GM23338 (cell line): ENCODE data around the gene KHSRP. TPM values are rescaled to one million over a fixed set of nuclear protein-coding genes. Genes with fewer than 3 reads are reported as not detected.

Experiments
- ATAC-seq: fragments of 200-7000 bp; cut with Tn5 transposase; 3 replicates; pipeline ENCODE4 v1.9.1; 2020
- DNase-seq: peaks from one replicate; pipeline ENCODE4 v3.0.0-alpha.2; 2015; ENCODE audit warnings: low spot score
- H2AFZ ChIP-seq: fragments of 200-600 bp; sonication (generic); 2 replicates; pipeline ENCODE4 v1.8.0; 2016; ENCODE audit warnings: antibody characterized with exemption, mild to moderate bottlenecking, moderate library complexity
- H3F3A ChIP-seq: fragments of 200-600 bp; sonication (generic); replicated peaks from 2 replicates; pipeline ENCODE4 v1.8.0; 2017; ENCODE audit warnings: antibody characterized with exemption, mixed run types, low read depth
- H3K27ac ChIP-seq: fragments of 200-600 bp; sonication (generic); 2 replicates; pipeline ENCODE4 v1.6.1; 2016; ENCODE audit warnings: low read depth
- H3K27me3 ChIP-seq: fragments of 200-600 bp; sonication (generic); 2 replicates; pipeline ENCODE4 v1.8.0; 2016; ENCODE audit warnings: mild to moderate bottlenecking, mixed run types, moderate library complexity; ENCODE audit not compliant: insufficient read depth
- H3K36me3 ChIP-seq: fragments of 200-600 bp; sonication (generic); 2 replicates; pipeline ENCODE4 v1.8.0; 2016; ENCODE audit warnings: mild to moderate bottlenecking; ENCODE audit not compliant: insufficient read depth
- H3K4me1 ChIP-seq: fragments of 200-600 bp; sonication (generic); 2 replicates; pipeline ENCODE4 v1.8.0; 2016; ENCODE audit warnings: mild to moderate bottlenecking, moderate library complexity; ENCODE audit not compliant: insufficient read depth
- H3K4me2 ChIP-seq: fragments of 200-600 bp; sonication (generic); 2 replicates; pipeline ENCODE4 v1.7.1; 2017; ENCODE audit warnings: mixed run types
- H3K4me3 ChIP-seq: fragments of 200-600 bp; sonication (generic); 2 replicates; pipeline ENCODE4 v1.6.1; 2016; ENCODE audit warnings: mixed run types
- H3K79me2 ChIP-seq: fragments of 200-600 bp; sonication (generic); replicated peaks from 2 replicates; pipeline ENCODE4 v1.8.0; 2017; ENCODE audit warnings: mild to moderate bottlenecking; ENCODE audit not compliant: insufficient read depth
- H3K9me2 ChIP-seq: fragments of 200-600 bp; sonication (generic); 2 replicates; pipeline ENCODE4 v1.8.0; 2017; ENCODE audit not compliant: insufficient read depth
- H4K20me1 ChIP-seq: fragments of 200-600 bp; sonication (generic); replicated peaks from 2 replicates; pipeline ENCODE4 v1.8.0; 2017; ENCODE audit warnings: mild to moderate bottlenecking; ENCODE audit not compliant: insufficient read depth
- H3K27ac Mint-ChIP-seq: 2 replicates; pipeline ENCODE4 v1.8.0; 2020; ENCODE audit warnings: inconsistent platforms, mild to moderate bottlenecking, moderate library complexity, mixed read lengths
- H3K27me3 Mint-ChIP-seq: 3 replicates; pipeline ENCODE4 v1.8.0; 2022; ENCODE audit warnings: low read depth, mild to moderate bottlenecking, moderate library complexity, mixed read lengths, inconsistent platforms; ENCODE audit not compliant: insufficient read depth, poor library complexity
- H3K36me3 Mint-ChIP-seq: 3 replicates; pipeline ENCODE4 v1.8.0; 2021; ENCODE audit warnings: low read depth, mild to moderate bottlenecking, inconsistent platforms, moderate library complexity, mixed read lengths
- H3K4me1 Mint-ChIP-seq: 3 replicates; pipeline ENCODE4 v1.8.0; 2020; ENCODE audit warnings: mild to moderate bottlenecking, inconsistent platforms, mixed read lengths
- H3K4me3 Mint-ChIP-seq: 3 replicates; pipeline ENCODE4 v1.8.0; 2021; ENCODE audit warnings: moderate library complexity, mild to moderate bottlenecking, inconsistent platforms, mixed read lengths
- H3K9me3 Mint-ChIP-seq: 3 replicates; pipeline ENCODE4 v1.8.0; 2020; ENCODE audit warnings: moderate library complexity, mild to moderate bottlenecking, inconsistent platforms, mixed read lengths
- CTCF ChIP-seq, 2 experiments: fragments of 200-600 bp in 1 of 2; sonication (generic) in 1 of 2; conservative IDR thresholded peaks; 2 replicates each; pipeline versions ENCODE4 v1.5.1 to v1.6.1; 2016 to 2017; ENCODE audit warnings: antibody characterized with exemption in 2 of 2, low read depth in 2 of 2, mild to moderate bottlenecking in 2 of 2, moderate library complexity in 1 of 2
- NANOG ChIP-seq: IDR thresholded peaks from 2 replicates; pipeline ENCODE4 v1.6.1; 2016; ENCODE audit warnings: antibody characterized with exemption, borderline replicate concordance
- STAT1 ChIP-seq: IDR thresholded peaks from one replicate; pipeline ENCODE4 v1.6.1; 2016; ENCODE audit warnings: antibody characterized with exemption; ENCODE audit not compliant: unreplicated experiment
- ZNF331 ChIP-seq: fragments of 250-450 bp; sonication (Bioruptor Pico); IDR thresholded peaks from 2 replicates; pipeline ENCODE4 v1.5.0; 2020; ENCODE audit warnings: low read depth, mild to moderate bottlenecking, moderate library complexity
- polyA plus RNA-seq: library from polyadenylated mRNA; unstranded; fragments of >200 nt; fragmentation: Nextera tagmentation; extraction: Ambion mirVana; gene quantifications from 2 replicates; pipeline ENCODE4 v1.2.1, GENCODE V29; 2016
- total RNA-seq: library from RNA; depleted of rRNA; stranded (reverse); fragments of >200 nt; shearing (Covaris generic); gene quantifications from 2 replicates; pipeline ENCODE4 v1.2.3, GENCODE V29; 2014
- TF ChIP-seq, protein P1 (sequence below): IDR thresholded peaks from 2 replicates; pipeline ENCODE4 v1.6.1; 2016; ENCODE audit warnings: antibody characterized with exemption
- TF ChIP-seq, protein P2 (sequence below): fragments of 250-450 bp; sonication (Bioruptor Pico); IDR thresholded peaks from 2 replicates; pipeline ENCODE4 v1.5.0; 2020; ENCODE audit warnings: mild to moderate bottlenecking, moderate library complexity
- TF ChIP-seq, protein P3 (sequence below): IDR thresholded peaks from one replicate; pipeline ENCODE4 v1.6.1; 2018; ENCODE audit warnings: antibody characterized with exemption; ENCODE audit not compliant: unreplicated experiment

Gene KHSRP
- total and polyA plus RNA-seq, 2 experiments from 2014 or later, result 129 to 359 TPM

DNA sequence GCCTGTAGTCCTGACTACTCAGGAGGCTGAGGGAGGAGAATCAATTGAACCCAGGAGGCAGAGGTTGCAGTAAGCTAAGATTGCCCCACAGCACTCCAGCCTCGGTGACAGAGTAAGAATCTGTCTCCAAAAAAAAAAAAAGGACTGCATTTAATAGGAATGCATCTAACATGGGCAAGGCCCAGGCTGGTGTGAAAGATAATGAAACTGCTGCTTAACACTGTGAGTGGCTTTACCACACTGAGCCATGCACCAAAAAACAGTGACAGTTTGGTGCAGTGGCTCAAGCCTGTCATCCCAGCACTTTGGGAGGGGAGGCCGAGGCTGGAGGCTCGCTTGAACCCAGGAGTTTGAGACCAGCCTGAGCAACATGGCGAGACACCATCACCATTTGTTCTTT is 40.2 kb downstream of the KHSRP start (continued):
- TF ChIP-seq NANOG, result no peak
- TF ChIP-seq, protein P1, sequence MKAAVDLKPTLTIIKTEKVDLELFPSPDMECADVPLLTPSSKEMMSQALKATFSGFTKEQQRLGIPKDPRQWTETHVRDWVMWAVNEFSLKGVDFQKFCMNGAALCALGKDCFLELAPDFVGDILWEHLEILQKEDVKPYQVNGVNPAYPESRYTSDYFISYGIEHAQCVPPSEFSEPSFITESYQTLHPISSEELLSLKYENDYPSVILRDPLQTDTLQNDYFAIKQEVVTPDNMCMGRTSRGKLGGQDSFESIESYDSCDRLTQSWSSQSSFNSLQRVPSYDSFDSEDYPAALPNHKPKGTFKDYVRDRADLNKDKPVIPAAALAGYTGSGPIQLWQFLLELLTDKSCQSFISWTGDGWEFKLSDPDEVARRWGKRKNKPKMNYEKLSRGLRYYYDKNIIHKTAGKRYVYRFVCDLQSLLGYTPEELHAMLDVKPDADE, result no peak

DNA sequence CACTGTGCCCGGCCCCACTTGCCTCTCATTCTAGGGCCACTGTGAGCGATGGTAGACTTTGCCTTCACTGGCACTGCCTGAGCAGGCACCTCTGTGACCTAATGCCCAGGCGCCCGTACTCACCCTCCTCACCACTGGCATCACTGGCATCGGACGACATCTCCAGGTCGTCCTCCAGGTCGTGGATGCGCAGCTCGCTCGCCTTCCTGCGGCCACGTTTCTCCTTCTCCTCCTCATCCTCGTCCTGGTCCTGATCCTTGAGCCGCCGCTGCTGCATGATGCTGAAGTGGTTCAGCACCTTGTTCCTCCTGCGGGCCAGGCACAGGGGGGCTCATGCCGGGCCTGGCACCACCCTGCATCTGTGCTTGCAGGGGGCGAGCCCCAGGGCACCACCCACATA is 41.4 kb downstream of the KHSRP start:
- ATAC-seq (no peak), DNase-seq (no peak)
- H3K4me2 ChIP-seq, result no peak overlapping the region
- no peaks in the 10 kb centered on the region for H3K4me1 ChIP-seq
- no peak overlapping the region for H3K4me3 ChIP-seq
- H4K20me1 ChIP-seq, result peaks cover 3% of the 10 kb centered on the region; the same call in 1 of the 2 replicates
- Mint-ChIP-seq H3K9me3 (peaks cover 3% of the 10 kb centered on the region), H3K4me1 (0 out of 3 replicates have a peak, but pooled peaks cover 5% of the 10 kb centered on the region), H3K36me3 (peaks cover 87% of the 10 kb centered on the region), H3K4me3 (no peak overlapping the region), H3K27ac (no peak overlapping the region), H3K27me3 (peaks cover 7% of the 10 kb centered on the region)
- H3K27ac ChIP-seq, result no peak overlapping the region
- no peaks in the 10 kb centered on the region for H3K9me2 ChIP-seq
- peaks cover 15% of the 10 kb centered on the region for H3K36me3 ChIP-seq
- H2AFZ ChIP-seq, result no peak overlapping the region
- H3K27me3 ChIP-seq, result no peaks in the 10 kb centered on the region
- TF ChIP-seq, protein P2, sequence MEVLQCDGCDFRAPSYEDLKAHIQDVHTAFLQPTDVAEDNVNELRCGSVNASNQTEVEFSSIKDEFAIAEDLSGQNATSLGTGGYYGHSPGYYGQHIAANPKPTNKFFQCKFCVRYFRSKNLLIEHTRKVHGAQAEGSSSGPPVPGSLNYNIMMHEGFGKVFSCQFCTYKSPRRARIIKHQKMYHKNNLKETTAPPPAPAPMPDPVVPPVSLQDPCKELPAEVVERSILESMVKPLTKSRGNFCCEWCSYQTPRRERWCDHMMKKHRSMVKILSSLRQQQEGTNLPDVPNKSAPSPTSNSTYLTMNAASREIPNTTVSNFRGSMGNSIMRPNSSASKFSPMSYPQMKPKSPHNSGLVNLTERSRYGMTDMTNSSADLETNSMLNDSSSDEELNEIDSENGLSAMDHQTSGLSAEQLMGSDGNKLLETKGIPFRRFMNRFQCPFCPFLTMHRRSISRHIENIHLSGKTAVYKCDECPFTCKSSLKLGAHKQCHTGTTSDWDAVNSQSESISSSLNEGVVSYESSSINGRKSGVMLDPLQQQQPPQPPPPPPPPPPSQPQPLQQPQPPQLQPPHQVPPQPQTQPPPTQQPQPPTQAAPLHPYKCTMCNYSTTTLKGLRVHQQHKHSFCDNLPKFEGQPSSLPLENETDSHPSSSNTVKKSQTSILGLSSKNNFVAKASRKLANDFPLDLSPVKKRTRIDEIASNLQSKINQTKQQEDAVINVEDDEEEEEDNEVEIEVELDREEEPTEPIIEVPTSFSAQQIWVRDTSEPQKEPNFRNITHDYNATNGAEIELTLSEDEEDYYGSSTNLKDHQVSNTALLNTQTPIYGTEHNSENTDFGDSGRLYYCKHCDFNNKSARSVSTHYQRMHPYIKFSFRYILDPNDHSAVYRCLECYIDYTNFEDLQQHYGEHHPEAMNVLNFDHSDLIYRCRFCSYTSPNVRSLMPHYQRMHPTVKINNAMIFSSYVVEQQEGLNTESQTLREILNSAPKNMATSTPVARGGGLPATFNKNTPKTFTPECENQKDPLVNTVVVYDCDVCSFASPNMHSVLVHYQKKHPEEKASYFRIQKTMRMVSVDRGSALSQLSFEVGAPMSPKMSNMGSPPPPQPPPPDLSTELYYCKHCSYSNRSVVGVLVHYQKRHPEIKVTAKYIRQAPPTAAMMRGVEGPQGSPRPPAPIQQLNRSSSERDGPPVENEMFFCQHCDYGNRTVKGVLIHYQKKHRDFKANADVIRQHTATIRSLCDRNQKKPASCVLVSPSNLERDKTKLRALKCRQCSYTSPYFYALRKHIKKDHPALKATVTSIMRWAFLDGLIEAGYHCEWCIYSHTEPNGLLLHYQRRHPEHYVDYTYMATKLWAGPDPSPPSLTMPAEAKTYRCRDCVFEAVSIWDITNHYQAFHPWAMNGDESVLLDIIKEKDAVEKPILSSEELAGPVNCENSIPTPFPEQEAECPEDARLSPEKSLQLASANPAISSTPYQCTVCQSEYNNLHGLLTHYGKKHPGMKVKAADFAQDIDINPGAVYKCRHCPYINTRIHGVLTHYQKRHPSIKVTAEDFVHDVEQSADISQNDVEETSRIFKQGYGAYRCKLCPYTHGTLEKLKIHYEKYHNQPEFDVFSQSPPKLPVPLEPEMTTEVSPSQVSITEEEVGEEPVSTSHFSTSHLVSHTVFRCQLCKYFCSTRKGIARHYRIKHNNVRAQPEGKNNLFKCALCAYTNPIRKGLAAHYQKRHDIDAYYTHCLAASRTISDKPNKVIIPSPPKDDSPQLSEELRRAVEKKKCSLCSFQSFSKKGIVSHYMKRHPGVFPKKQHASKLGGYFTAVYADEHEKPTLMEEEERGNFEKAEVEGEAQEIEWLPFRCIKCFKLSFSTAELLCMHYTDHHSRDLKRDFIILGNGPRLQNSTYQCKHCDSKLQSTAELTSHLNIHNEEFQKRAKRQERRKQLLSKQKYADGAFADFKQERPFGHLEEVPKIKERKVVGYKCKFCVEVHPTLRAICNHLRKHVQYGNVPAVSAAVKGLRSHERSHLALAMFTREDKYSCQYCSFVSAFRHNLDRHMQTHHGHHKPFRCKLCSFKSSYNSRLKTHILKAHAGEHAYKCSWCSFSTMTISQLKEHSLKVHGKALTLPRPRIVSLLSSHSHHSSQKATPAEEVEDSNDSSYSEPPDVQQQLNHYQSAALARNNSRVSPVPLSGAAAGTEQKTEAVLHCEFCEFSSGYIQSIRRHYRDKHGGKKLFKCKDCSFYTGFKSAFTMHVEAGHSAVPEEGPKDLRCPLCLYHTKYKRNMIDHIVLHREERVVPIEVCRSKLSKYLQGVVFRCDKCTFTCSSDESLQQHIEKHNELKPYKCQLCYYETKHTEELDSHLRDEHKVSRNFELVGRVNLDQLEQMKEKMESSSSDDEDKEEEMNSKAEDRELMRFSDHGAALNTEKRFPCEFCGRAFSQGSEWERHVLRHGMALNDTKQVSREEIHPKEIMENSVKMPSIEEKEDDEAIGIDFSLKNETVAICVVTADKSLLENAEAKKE (CRISPR knock-in tag), result no peak
- TF ChIP-seq, protein P3, sequence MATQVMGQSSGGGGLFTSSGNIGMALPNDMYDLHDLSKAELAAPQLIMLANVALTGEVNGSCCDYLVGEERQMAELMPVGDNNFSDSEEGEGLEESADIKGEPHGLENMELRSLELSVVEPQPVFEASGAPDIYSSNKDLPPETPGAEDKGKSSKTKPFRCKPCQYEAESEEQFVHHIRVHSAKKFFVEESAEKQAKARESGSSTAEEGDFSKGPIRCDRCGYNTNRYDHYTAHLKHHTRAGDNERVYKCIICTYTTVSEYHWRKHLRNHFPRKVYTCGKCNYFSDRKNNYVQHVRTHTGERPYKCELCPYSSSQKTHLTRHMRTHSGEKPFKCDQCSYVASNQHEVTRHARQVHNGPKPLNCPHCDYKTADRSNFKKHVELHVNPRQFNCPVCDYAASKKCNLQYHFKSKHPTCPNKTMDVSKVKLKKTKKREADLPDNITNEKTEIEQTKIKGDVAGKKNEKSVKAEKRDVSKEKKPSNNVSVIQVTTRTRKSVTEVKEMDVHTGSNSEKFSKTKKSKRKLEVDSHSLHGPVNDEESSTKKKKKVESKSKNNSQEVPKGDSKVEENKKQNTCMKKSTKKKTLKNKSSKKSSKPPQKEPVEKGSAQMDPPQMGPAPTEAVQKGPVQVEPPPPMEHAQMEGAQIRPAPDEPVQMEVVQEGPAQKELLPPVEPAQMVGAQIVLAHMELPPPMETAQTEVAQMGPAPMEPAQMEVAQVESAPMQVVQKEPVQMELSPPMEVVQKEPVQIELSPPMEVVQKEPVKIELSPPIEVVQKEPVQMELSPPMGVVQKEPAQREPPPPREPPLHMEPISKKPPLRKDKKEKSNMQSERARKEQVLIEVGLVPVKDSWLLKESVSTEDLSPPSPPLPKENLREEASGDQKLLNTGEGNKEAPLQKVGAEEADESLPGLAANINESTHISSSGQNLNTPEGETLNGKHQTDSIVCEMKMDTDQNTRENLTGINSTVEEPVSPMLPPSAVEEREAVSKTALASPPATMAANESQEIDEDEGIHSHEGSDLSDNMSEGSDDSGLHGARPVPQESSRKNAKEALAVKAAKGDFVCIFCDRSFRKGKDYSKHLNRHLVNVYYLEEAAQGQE, result no peak
- TF ChIP-seq CTCF (conservative IDR thresholded peaks at IDR 0.05; ENCODE audit: low read depth in 2 of 2) (no peak), NANOG (no peak), STAT1 (no peak), ZNF331 (CRISPR knock-in tag) (no peak)
- TF ChIP-seq, protein P1, result no peak
- H3F3A ChIP-seq, result no peaks in the 10 kb centered on the region
- no peaks in the 10 kb centered on the region for H3K79me2 ChIP-seq
